Nephron progenitor cell (in vitro differentiated cells): ENCODE measurements around the gene DUSP7.

Experiments used
- DNase-seq: peaks from one replicate; pipeline ENCODE4 v3.0.0; 2021
- H3K27ac Mint-ChIP-seq: 2 replicates; pipeline ENCODE4 v1.8.0; 2021; ENCODE audit warnings: mild to moderate bottlenecking, moderate library complexity, mixed read lengths
- H3K27me3 Mint-ChIP-seq: 2 replicates; pipeline ENCODE4 v1.8.0; 2021; ENCODE audit warnings: mild to moderate bottlenecking, low read depth, mixed read lengths; ENCODE audit not compliant: poor library complexity
- H3K36me3 Mint-ChIP-seq: 2 replicates; pipeline ENCODE4 v1.8.0; 2021; ENCODE audit warnings: low read depth, mixed read lengths
- H3K4me1 Mint-ChIP-seq: 2 replicates; pipeline ENCODE4 v1.8.0; 2021; ENCODE audit warnings: mixed read lengths
- H3K4me3 Mint-ChIP-seq: 2 replicates; pipeline ENCODE4 v1.8.0; 2021; ENCODE audit warnings: mild to moderate bottlenecking, moderate library complexity, mixed read lengths
- H3K9me3 Mint-ChIP-seq: 2 replicates; pipeline ENCODE4 v1.8.0; 2021; ENCODE audit warnings: mild to moderate bottlenecking, moderate library complexity, mixed read lengths
- TF ChIP-seq, protein P1 (sequence below): fragments of 200-600 bp; sonication (generic); IDR thresholded peaks from 2 replicates; pipeline ENCODE4 v1.5.0; 2021; ENCODE audit warnings: antibody characterized with exemption

The DUSP7 gene

DNA sequence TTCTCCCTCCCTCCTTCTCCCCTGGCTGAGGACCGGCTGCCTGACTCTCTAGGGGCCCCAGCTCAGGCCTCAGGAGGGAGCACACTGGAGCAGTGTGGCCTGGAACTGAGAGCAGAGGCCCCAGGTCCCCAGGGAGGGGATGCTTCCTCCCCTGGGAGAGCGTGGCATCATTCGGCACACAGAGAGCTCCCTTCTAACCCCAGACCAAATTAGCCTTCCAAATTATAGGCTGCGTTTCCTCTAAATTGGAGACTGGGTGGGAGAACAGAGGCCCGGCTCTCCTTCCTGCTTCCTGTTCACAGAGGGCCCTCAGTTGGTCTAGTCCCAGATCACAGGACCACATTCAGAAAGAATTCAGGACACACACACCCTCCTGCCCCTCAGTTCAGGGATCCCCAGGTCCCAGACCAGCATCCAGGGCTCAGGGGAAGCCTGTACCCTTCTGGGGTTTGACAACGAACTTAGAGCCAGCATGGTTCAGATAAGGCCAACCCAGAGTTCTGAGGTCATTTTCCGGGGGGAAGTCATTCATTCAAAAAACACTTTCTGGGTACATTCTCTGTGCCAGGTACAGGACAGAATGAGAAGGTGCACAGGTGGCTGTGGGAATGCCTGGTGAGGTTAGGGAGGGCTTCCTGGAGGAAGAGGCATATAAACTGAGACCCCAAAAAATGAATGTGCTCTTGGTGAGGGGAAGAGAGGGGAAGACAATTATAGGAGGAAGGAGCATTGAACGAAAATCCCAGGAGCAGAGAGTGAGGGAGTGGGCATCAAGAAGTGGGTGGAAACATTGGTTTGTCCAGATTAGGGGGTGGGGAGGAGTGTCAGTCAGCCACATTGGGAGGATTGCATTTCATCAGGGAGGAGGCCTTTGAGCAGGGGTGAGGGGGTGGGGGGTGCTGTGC is 32.3 kb downstream of the DUSP7 start:
- Mint-ChIP-seq H3K4me1 (peaks cover 73% of the 10 kb centered on the region), H3K9me3 (no peaks in the 10 kb centered on the region), H3K27ac (peak overlapping the region; percentile 61), H3K4me3 (no peak overlapping the region), H3K27me3 (peaks cover 3% of the 10 kb centered on the region), H3K36me3 (no peaks in the 10 kb centered on the region)
- TF ChIP-seq, protein P1, sequence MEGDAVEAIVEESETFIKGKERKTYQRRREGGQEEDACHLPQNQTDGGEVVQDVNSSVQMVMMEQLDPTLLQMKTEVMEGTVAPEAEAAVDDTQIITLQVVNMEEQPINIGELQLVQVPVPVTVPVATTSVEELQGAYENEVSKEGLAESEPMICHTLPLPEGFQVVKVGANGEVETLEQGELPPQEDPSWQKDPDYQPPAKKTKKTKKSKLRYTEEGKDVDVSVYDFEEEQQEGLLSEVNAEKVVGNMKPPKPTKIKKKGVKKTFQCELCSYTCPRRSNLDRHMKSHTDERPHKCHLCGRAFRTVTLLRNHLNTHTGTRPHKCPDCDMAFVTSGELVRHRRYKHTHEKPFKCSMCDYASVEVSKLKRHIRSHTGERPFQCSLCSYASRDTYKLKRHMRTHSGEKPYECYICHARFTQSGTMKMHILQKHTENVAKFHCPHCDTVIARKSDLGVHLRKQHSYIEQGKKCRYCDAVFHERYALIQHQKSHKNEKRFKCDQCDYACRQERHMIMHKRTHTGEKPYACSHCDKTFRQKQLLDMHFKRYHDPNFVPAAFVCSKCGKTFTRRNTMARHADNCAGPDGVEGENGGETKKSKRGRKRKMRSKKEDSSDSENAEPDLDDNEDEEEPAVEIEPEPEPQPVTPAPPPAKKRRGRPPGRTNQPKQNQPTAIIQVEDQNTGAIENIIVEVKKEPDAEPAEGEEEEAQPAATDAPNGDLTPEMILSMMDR: no peak
- DNase-seq: no peak

DNA sequence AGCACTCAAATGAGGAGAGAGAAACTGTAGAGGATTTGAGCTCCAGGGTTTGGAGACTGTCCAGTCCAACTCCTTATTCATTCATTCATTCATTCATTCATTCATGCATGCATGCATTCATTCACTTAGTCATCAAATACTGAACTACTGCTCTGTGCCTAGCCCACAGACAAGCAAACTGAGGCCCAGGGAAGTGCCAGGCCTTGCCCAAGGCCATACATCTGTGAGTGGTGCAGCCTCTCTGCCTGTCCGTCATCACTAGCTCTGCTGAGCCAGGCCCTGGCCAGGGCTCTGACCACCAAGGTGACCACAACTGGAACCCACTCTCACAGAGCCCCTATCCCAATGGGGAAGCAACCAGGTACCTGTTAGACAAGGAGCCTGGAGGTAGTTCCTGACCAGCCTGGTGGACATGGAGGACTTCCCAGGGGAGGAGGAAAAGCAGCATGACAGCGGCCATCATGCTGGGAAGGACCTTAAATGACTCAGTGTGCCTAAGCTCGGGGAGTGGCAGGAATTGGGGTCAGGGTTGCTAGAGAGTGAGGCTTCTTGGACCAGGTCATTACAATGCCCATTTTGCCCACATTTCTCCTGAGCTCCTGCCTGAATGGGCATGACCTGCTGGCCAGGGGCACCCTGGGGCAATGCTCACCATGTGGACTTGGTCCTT is 33.1 kb downstream of the DUSP7 start:
- no peak for DNase-seq
- peak overlapping the region; percentile 42 for H3K4me3 Mint-ChIP-seq
- TF ChIP-seq, protein P1: no peak
- peaks cover 3% of the 10 kb centered on the region for H3K27me3 Mint-ChIP-seq
- H3K9me3 Mint-ChIP-seq: no peaks in the 10 kb centered on the region
- peaks cover 75% of the 10 kb centered on the region for H3K4me1 Mint-ChIP-seq
- H3K27ac Mint-ChIP-seq: peak overlapping the region; percentile 91
- H3K36me3 Mint-ChIP-seq: no peaks in the 10 kb centered on the region

DNA sequence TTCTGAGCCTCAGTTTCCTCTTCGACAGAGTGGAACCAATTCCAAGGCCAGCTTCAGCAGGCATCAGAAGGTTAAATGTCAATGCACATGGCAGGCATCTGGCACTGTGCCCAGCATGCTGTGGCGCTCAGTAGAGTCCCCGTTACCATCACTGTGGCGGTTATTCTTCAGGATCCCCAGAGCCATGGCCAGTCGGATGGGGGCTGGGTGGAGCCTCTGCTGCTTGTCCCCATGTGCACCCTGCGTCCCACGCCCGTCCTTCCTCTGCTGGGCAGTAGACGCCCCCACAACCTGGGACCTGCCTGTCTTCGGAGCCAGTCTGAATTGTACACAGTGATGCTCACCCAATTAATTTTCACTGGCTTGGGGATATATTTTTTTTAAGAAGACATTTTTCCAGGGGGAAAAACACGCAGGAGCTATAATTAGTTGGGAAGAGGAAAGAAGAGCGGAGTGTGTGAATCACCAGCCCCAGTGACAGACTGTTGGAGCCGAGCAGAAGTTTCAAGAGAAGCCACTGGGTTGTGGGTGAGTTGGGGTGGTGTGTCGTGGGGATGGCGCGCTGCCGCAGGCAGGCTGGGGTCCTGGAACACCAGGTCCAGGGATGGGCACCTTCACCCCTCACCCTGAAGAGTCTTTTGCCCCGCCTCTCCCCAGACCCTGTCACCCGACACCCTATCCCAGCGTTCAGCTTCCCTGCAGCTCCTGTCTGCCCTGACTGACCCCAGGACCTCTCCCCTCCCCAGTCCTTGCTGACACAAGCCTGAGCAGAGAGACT is 33.9 kb downstream of the DUSP7 start:
- H3K9me3 Mint-ChIP-seq: no peaks in the 10 kb centered on the region
- peaks cover 6% of the 10 kb centered on the region for H3K27me3 Mint-ChIP-seq
- H3K36me3 Mint-ChIP-seq: no peaks in the 10 kb centered on the region
- H3K4me1 Mint-ChIP-seq: peaks cover 78% of the 10 kb centered on the region
- peak overlapping the region; percentile 90 for H3K27ac Mint-ChIP-seq
- peak; percentile 70 for DNase-seq
- peak overlapping the region; percentile 42 for H3K4me3 Mint-ChIP-seq
- TF ChIP-seq, protein P1: no peak

DNA sequence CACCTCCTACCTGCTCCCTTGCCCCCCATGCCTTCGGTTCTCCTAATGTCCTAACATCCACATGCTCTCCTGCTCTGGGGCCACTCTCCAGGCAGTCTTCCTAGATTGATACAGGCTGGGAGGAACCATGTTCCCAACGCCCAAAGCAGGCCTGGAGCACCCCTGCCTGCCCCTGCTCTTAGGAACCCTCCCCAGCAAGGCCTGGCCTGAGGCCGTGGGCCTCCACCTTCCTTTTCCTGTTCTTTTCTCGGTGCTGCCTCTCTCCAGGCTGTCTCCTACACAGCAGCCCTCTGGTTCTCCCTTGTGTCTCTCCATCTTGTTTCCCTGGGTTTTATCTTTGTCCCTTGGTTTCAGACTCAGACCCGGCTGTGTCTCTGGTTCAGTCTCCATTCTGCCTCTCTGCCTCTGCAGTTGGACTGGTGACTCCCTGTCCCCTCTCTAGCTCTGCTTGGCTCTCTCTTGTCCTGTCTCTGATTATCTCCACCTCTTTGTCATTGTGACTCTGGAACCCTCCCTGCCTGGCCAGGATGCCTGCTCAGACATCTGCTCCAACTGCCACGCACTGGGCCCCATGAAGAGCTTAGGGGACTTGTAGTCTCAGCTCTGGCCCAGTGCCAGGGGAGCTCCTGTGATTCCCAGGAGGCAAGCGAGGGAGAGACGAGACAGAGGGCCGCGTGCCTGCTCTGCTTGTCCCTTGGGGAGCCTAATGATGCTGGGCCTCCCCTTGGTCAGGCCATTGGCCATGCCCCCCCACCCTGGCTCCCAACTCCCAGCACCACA is 34.7 kb downstream of the DUSP7 start:
- Mint-ChIP-seq H3K27ac (peak overlapping the region; percentile 96), H3K4me1 (peaks cover 87% of the 10 kb centered on the region), H3K9me3 (no peaks in the 10 kb centered on the region), H3K27me3 (peaks cover 7% of the 10 kb centered on the region), H3K36me3 (no peaks in the 10 kb centered on the region), H3K4me3 (no peak overlapping the region)
- no peak for DNase-seq
- TF ChIP-seq, protein P1: no peak

DNA sequence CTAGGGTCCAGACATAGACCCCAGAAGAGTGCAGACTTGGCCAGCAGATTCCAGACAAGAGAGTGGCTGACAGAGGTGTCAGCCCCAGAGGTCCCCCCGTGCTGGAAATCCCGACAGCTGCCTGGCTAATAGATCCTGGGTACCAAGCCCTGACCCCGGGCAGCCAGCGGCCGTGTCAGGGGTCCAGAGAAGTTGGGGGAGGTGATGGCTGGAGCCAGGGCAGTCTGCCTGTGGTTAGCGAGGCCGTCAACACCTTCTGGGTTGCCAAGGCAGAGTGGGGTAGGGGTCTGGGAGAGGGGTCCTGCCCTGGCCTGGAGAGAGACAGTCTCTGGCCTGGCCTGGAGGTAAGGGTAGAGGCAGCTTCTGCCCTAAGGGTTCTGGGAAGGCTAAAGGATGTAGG is 35.6 kb downstream of the DUSP7 start:
- Mint-ChIP-seq H3K27ac (no peak overlapping the region), H3K4me1 (peaks cover 85% of the 10 kb centered on the region), H3K27me3 (peaks cover 5% of the 10 kb centered on the region), H3K36me3 (no peaks in the 10 kb centered on the region), H3K9me3 (no peaks in the 10 kb centered on the region), H3K4me3 (no peak overlapping the region)
- no peak for DNase-seq
- TF ChIP-seq, protein P1: no peak
